GM19239 (cell line): ENCODE results near the gene LECT2.

Source experiments
- DNase-seq: peaks from one replicate; pipeline ENCODE4 v3.0.0; 2011; ENCODE audit warnings: low spot score; ENCODE audit not compliant: insufficient read length
- FAIRE-seq: peaks from 2 replicates; lab custom pipeline; 2011; peaks lifted over from hg19 to GRCh38; lab: Jason Lieb, UNC

LECT2 gene

GRCh38 chr5:135954899-135955298, at the start of gene LECT2:
TSS of gene LECT2 (minus strand) at chr5:135954983. CDS start at chr5:135954833, 150 bp downstream.
- DNase-seq (no peak), FAIRE-seq (no peak)

- DNase-seq: no peak
- FAIRE-seq: no peak
Measured at GRCh38 chr5:136004436-136004835, 49.7 kb upstream of the LECT2 start.

- no peak for DNase-seq
- no peak for FAIRE-seq
Measured at GRCh38 chr5:136001466-136001981, 46.7 kb upstream of the LECT2 start.

GRCh38 chr5:136000932-136001331, 46.1 kb upstream of the LECT2 start:
- FAIRE-seq: no peak

GRCh38 chr5:136000147-136000546, 45.4 kb upstream of the LECT2 start:
- FAIRE-seq: no peak
- no peak for DNase-seq

More at GRCh38 chr5:136000932-136001331, 46.1 kb upstream of the LECT2 start:
- no peak for DNase-seq

- FAIRE-seq (no peak), DNase-seq (no peak)
Measured at GRCh38 chr5:135999406-136000139, 44.8 kb upstream of the LECT2 start.

- FAIRE-seq (no peak), DNase-seq (no peak)
Measured at GRCh38 chr5:135998889-135999288, 44.1 kb upstream of the LECT2 start.

- FAIRE-seq: no peak
- no peak for DNase-seq
Measured at GRCh38 chr5:135997673-135998335, 43.0 kb upstream of the LECT2 start.

GRCh38 chr5:135996611-135997010, 41.8 kb upstream of the LECT2 start:
- DNase-seq (no peak), FAIRE-seq (no peak)

GRCh38 chr5:135995976-135996375, 41.2 kb upstream of the LECT2 start:
- FAIRE-seq (no peak), DNase-seq (no peak)

- FAIRE-seq (no peak), DNase-seq (no peak)
Measured at GRCh38 chr5:135993880-135994636, 39.3 kb upstream of the LECT2 start.

- no peak for DNase-seq
- FAIRE-seq: no peak
Measured at GRCh38 chr5:135993335-135993879, 38.6 kb upstream of the LECT2 start.

GRCh38 chr5:135991429-135991828, 36.6 kb upstream of the LECT2 start:
- FAIRE-seq: no peak
- no peak for DNase-seq

GRCh38 chr5:135990528-135991255, 35.9 kb upstream of the LECT2 start:
- no peak for DNase-seq
- FAIRE-seq: no peak

GRCh38 chr5:135989686-135990085, 34.9 kb upstream of the LECT2 start:
- FAIRE-seq: no peak

GRCh38 chr5:135988546-135988945, 33.8 kb upstream of the LECT2 start:
- no peak for DNase-seq
- no peak for FAIRE-seq

More at GRCh38 chr5:135989686-135990085, 34.9 kb upstream of the LECT2 start:
- DNase-seq: no peak

- DNase-seq: no peak
- FAIRE-seq: no peak
Measured at GRCh38 chr5:135986891-135987401, 32.2 kb upstream of the LECT2 start.

- FAIRE-seq: no peak
- no peak for DNase-seq
Measured at GRCh38 chr5:135986401-135986800, 31.6 kb upstream of the LECT2 start.

- no peak for FAIRE-seq
- no peak for DNase-seq
Measured at GRCh38 chr5:135985951-135986350, 31.2 kb upstream of the LECT2 start.

- DNase-seq: no peak
Measured at GRCh38 chr5:135980620-135981019, 25.8 kb upstream of the LECT2 start.

More at GRCh38 chr5:135980620-135981019, 25.8 kb upstream of the LECT2 start:
- no peak for FAIRE-seq
